Measurements from ENCODE around the gene PNPLA2. TPM values are rescaled to one million over a fixed set of nuclear protein-coding genes. Genes with fewer than 3 reads are reported as not detected.

Gene PNPLA2
- total and polyA plus RNA-seq, 10 of the 15 experiments (the other 5 are each of a cell fraction or from before 2014, with no cell fraction given): 0.19 to 34.0 (median 8.1) TPM

DNA sequence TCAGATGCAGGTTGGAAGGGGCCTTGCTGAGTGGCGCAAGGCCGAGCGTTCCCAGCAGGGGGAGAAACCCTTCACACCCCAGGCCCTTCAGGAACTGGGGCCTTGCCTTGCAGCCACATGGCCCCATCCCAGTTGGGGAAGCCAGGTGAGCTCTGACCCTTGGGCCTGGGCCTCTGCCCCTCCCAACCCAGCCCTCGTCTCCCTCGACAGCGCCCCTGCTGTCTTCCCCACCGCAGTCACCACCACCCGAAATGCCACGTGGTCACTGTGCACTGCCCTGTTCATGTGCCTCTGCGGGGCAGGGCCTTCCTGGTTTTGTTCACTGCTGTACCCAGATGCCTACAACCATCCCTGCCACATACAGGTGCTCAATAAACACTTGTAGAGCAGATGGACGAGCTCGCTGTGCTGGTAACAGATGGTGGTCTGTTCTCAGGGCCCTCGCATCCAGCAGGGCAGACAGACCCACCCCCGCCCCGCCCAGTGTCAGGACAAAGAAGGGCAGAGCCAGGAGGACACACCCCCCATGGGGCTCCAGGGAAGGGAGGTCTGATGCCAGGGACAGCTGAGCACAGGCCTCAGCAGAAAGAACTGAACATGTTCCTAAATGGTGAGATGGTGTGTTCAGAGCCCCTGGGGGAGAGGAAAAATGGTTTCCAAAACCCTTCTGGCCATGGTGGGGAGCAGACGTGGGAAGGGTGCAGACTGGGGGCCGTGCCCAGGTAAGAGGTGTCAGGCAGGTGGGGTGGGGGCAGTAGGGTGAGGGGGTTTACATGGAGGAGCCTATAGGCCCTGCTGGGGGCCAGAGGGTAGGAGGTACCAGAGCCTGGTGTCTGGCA lies 19.9 kb downstream of the PNPLA2 start:
- ATAC-seq (no peak), FAIRE-seq (no peak), DNase-seq (ENCODE audit: low read depth, low spot score) (no peak)
- H3K27me3 ChIP-seq (replicated peaks in 1 of 2; ENCODE audit: control insufficient read depth in 2 of 2, insufficient read depth in 2 of 2, low read length in 1 of 2): no peaks in the 10 kb centered on the region
- ChIA-PET POLR2A (interaction anchor here (0.5 to 0.7 kb wide), 2 partner anchors 7 to 683 kb away, joined by 3 to 7 read pairs; no protein-coding TSS in a partner anchor), CTCF (no interaction called here), SMC1A (ENCODE audit: uncharacterized antibody, unreplicated experiment) (no interaction called here), RAD21 (ENCODE audit: unreplicated experiment) (no interaction called here)
- no peak overlapping the region for H3K4me2 ChIP-seq (ENCODE audit: control insufficient read depth, insufficient read depth)
- H2AFZ ChIP-seq (ENCODE audit: control insufficient read depth, low read depth, low read length): no peak overlapping the region
- no peaks in the 10 kb centered on the region; the same call in 1 of the 2 replicates for H4K20me1 ChIP-seq (ENCODE audit: control insufficient read depth, insufficient read depth)
- H3K27ac ChIP-seq (ENCODE audit: control insufficient read depth, insufficient read depth): no peak overlapping the region
- no peak overlapping the region for H3K9ac ChIP-seq (ENCODE audit: control insufficient read depth, insufficient read depth, low read length)
- no peak overlapping the region for H3K4me3 ChIP-seq
- H3K36me3 ChIP-seq (ENCODE audit: control insufficient read depth in 2 of 2, insufficient read depth in 2 of 2, low read length in 1 of 2): peaks cover 0 to 25% of the 10 kb centered on the region in 2 experiments; a peak in 2 of 4 replicates
- in situ Hi-C loops (cut with MboI) (no loop called here), intact Hi-C loops (cut with micrococcal nuclease; ENCODE audit: unreplicated experiment) (no loop called here)
- no peaks in the 10 kb centered on the region for H3K9me3 ChIP-seq (replicated peaks; ENCODE audit: control insufficient read depth, insufficient read depth, low read length)
- TF ChIP-seq EZH2 (IDR thresholded peaks at IDR 0.05; ENCODE audit: borderline replicate concordance, control insufficient read depth, low read depth, low read length) (no peak), RBBP5 (conservative IDR thresholded peaks at IDR 0.05) (no peak), CHD1 (IDR thresholded peaks at IDR 0.05; ENCODE audit: low read depth, low read length) (no peak), CTCF (IDR thresholded peaks at IDR 0.05 in 2 of 3, conservative IDR thresholded peaks at IDR 0.05 in 1 of 3; ENCODE audit: control insufficient read depth in 2 of 3, extremely low read depth in 1 of 3, insufficient read depth in 1 of 3, low read depth in 3 of 3, low read length in 3 of 3) (0 out of 6 replicates have a peak, but pooled peaks of 1 of the 3 experiments have one; percentile 17), NFXL1 (IDR thresholded peaks at IDR 0.05; ENCODE audit: borderline replicate concordance) (no peak)
- peaks cover 11% of the 10 kb centered on the region for H3K4me1 ChIP-seq (ENCODE audit: control insufficient read depth, insufficient read depth, low read length)
- WGBS (ENCODE audit: insufficient coverage, insufficient replicate concordance, low lambda C conversion rate, missing lambda C conversion rate): 90% methylated on average over 17 of the region's 17 CpGs
- H3K79me2 ChIP-seq (ENCODE audit: control insufficient read depth, insufficient read depth, low read length): peaks cover 20% of the 10 kb centered on the region
- BruUV-seq (replicated peaks): no TSS peak

Measured in GM12878 (cell line).